Activated gamma-delta T cell treated with anti-CD3 and anti-CD28 coated beads, Interleukin-2, amount 50 U/mL, for 16 hours (primary cell): ENCODE results near the gene KCNQ1.
"Not testable (repeated sequence)": the region's sequence is repeated elsewhere in the genome, so short reads cannot be mapped to it uniquely, and the experiment has no call there.

Experiments used
- DNase-seq: peaks from one replicate; pipeline ENCODE4 v3.0.0-alpha.2; 2020; ENCODE audit warnings: low read depth

Gene KCNQ1

GRCh38 chr11:2474059-2474901 is 29.5 kb downstream of the KCNQ1 start:
- DNase-seq = no peak

- no peak for DNase-seq
Measured at GRCh38 chr11:2475136-2475918, 30.5 kb downstream of the KCNQ1 start.

- no peak for DNase-seq
Measured at GRCh38 chr11:2477254-2477653, 32.4 kb downstream of the KCNQ1 start.

GRCh38 chr11:2477936-2478335 is 33.1 kb downstream of the KCNQ1 start:
- DNase-seq = no peak

- DNase-seq = not testable (repeated sequence)
Measured at GRCh38 chr11:2480067-2480873, 35.5 kb downstream of the KCNQ1 start.

- no peak for DNase-seq
Measured at GRCh38 chr11:2480874-2481220, 36.0 kb downstream of the KCNQ1 start.

GRCh38 chr11:2481253-2481652 is 36.4 kb downstream of the KCNQ1 start:
- no peak for DNase-seq

- no peak for DNase-seq
Measured at GRCh38 chr11:2482204-2482603, 37.4 kb downstream of the KCNQ1 start.

GRCh38 chr11:2482745-2483144 is 37.9 kb downstream of the KCNQ1 start:
- DNase-seq = no peak

- DNase-seq = no peak
Measured at GRCh38 chr11:2483426-2483825, 38.6 kb downstream of the KCNQ1 start.

GRCh38 chr11:2484576-2485125 is 39.8 kb downstream of the KCNQ1 start:
- DNase-seq = no peak

- no peak for DNase-seq
Measured at GRCh38 chr11:2488004-2488403, 43.2 kb downstream of the KCNQ1 start.

- no peak for DNase-seq
Measured at GRCh38 chr11:2489083-2489482, 44.3 kb downstream of the KCNQ1 start.

- DNase-seq = not testable (repeated sequence)
Measured at GRCh38 chr11:2497951-2498350, 53.1 kb downstream of the KCNQ1 start.

GRCh38 chr11:2498750-2499149 is 53.9 kb downstream of the KCNQ1 start:
- no peak for DNase-seq

GRCh38 chr11:2507212-2507901 is 62.5 kb downstream of the KCNQ1 start:
- DNase-seq = no peak

GRCh38 chr11:2507945-2508749 is 63.3 kb downstream of the KCNQ1 start:
- no peak for DNase-seq

GRCh38 chr11:2508793-2509192 is 64.0 kb downstream of the KCNQ1 start:
- DNase-seq = no peak

- DNase-seq = no peak
Measured at GRCh38 chr11:2509481-2510001, 64.7 kb downstream of the KCNQ1 start.

GRCh38 chr11:2510626-2511402 is 66.0 kb downstream of the KCNQ1 start:
- no peak for DNase-seq
